H1 (cell line): ENCODE results near the gene CCDC102A. TPM values are rescaled to one million over a fixed set of nuclear protein-coding genes. Genes with fewer than 3 reads are reported as not detected.

ENCODE experiments used
- CTCF ChIA-PET: fragments of 300-600 bp; sonication (Branson Sonifier 250); formaldehyde crosslinking; loops from one replicate; lab custom pipeline; 2021; ENCODE audit not compliant: partially characterized antibody; lab: Charles Lee
- POLR2A ChIA-PET: fragments of 300-600 bp; sonication (Branson Sonifier 250); formaldehyde crosslinking; loops from one replicate; lab custom pipeline; 2021; ENCODE audit warnings: inconsistent platforms; ENCODE audit not compliant: partially characterized antibody; lab: Charles Lee
- DNase-seq, 2 experiments: peaks; one replicate each; pipeline versions ENCODE4 v3.0.0 to v3.0.0-alpha.2; 2010 to 2022; ENCODE audit warnings: low spot score in 2 of 2, low read depth in 1 of 2, mixed read lengths in 1 of 2
- FAIRE-seq: peaks from 2 replicates; lab custom pipeline; 2011; peaks lifted over from hg19 to GRCh38; lab: Jason Lieb, UNC
- H2AFZ ChIP-seq: 2 replicates; pipeline ENCODE4 v1.8.1; 2012; ENCODE audit warnings: low read length, inconsistent platforms
- H2AK5ac ChIP-seq: 2 replicates; pipeline ENCODE4 v1.6.1; 2013; ENCODE audit warnings: low read depth, low read length
- H2BK120ac ChIP-seq: replicated peaks from 2 replicates; pipeline ENCODE3; 2013; ENCODE audit warnings: low read depth, low read length, inconsistent platforms
- H2BK12ac ChIP-seq: 2 replicates; pipeline ENCODE4 v1.6.1; 2013; ENCODE audit warnings: low read depth, low read length
- H2BK15ac ChIP-seq: 2 replicates; pipeline ENCODE4 v1.6.1; 2013; ENCODE audit warnings: low read length
- H2BK20ac ChIP-seq: 2 replicates; pipeline ENCODE4 v1.6.1; 2013; ENCODE audit warnings: low read length
- H2BK5ac ChIP-seq: 2 replicates; pipeline ENCODE4 v1.6.1; 2013; ENCODE audit warnings: low read depth, low read length
- H3K14ac ChIP-seq: 2 replicates; pipeline ENCODE4 v1.6.1; 2013; ENCODE audit warnings: inconsistent platforms; ENCODE audit not compliant: insufficient read length
- H3K18ac ChIP-seq: 2 replicates; pipeline ENCODE4 v1.6.1; 2013; ENCODE audit warnings: low read length; ENCODE audit errors: extremely low read depth
- H3K23ac ChIP-seq: 2 replicates; pipeline ENCODE4 v1.6.1; 2013; ENCODE audit warnings: inconsistent platforms; ENCODE audit not compliant: insufficient read length
- H3K23me2 ChIP-seq: 2 replicates; pipeline ENCODE4 v1.6.1; 2013; ENCODE audit warnings: low read depth, low read length
- H3K27ac ChIP-seq: 2 replicates; pipeline ENCODE4 v1.6.1; 2011; ENCODE audit warnings: low read depth, low read length, inconsistent platforms
- H3K27me3 ChIP-seq, 4 experiments: replicated peaks in 1 of 4; 1 replicate in 1 of 4; 2 replicates in 3 of 4; pipeline versions ENCODE4 v1.6.1 to v1.8.1; 2011 to 2013; ENCODE audit warnings: low read length in 3 of 4, mild to moderate bottlenecking in 3 of 4, inconsistent platforms in 2 of 4, mixed read lengths in 2 of 4, moderate library complexity in 1 of 4; ENCODE audit not compliant: control insufficient read depth in 3 of 4, insufficient read depth in 3 of 4; ENCODE audit errors: extremely low read depth in 1 of 4
- H3K36me3 ChIP-seq, 4 experiments: 2 replicates each; pipeline versions ENCODE4 v1.6.1 to v1.8.1; 2011 to 2013; ENCODE audit warnings: mild to moderate bottlenecking in 4 of 4, low read length in 3 of 4, moderate library complexity in 2 of 4, control low read depth in 1 of 4, inconsistent platforms in 1 of 4; ENCODE audit not compliant: insufficient read depth in 4 of 4, control insufficient read depth in 2 of 4
- H3K4ac ChIP-seq: replicated peaks from 2 replicates; pipeline ENCODE3; 2013; ENCODE audit warnings: low read length, low read depth, mixed read lengths, inconsistent platforms; ENCODE audit not compliant: insufficient read length
- H3K4me1 ChIP-seq, 4 experiments: replicated peaks in 1 of 4; 1 replicate in 1 of 4; 2 replicates in 3 of 4; pipeline versions ENCODE4 v1.6.1 to v1.8.1; 2011 to 2013; ENCODE audit warnings: low read length in 3 of 4, inconsistent platforms in 2 of 4, mixed read lengths in 1 of 4; ENCODE audit not compliant: insufficient read depth in 4 of 4, control insufficient read depth in 3 of 4
- H3K4me2 ChIP-seq, 2 experiments: 2 replicates each; pipeline versions ENCODE4 v1.6.1 to v1.8.1; 2011 to 2013; ENCODE audit warnings: low read depth in 2 of 2, low read length in 2 of 2, control low read depth in 1 of 2, inconsistent platforms in 1 of 2, mild to moderate bottlenecking in 1 of 2; ENCODE audit not compliant: insufficient read depth in 1 of 2
- H3K4me3 ChIP-seq, 4 experiments: fragments of 200-600, 300-600 bp in 1 of 4; sonication (generic), shearing (Covaris generic), sonication (Bioruptor Twin) in 1 of 4; 2 replicates each; pipeline versions ENCODE4 v1.5.1 to v1.8.1; 2011 to 2016; ENCODE audit warnings: low read length in 4 of 4, low read depth in 3 of 4, control low read depth in 2 of 4, inconsistent platforms in 2 of 4, mild to moderate bottlenecking in 2 of 4, mixed read lengths in 1 of 4, moderate library complexity in 1 of 4; ENCODE audit not compliant: insufficient read depth in 2 of 4; ENCODE audit errors: extremely low read depth in 1 of 4
- H3K56ac ChIP-seq: replicated peaks from 2 replicates; pipeline ENCODE3; 2013; ENCODE audit warnings: low read depth, mild to moderate bottlenecking, mixed read lengths, low read length, inconsistent platforms; ENCODE audit not compliant: insufficient read length
- H3K79me1 ChIP-seq: 2 replicates; pipeline ENCODE4 v1.6.1; 2013; ENCODE audit warnings: low read depth, low read length, control low read depth
- H3K79me2 ChIP-seq, 2 experiments: 2 replicates each; pipeline versions ENCODE4 v1.6.1 to v1.8.1; 2012 to 2013; ENCODE audit warnings: low read length in 2 of 2, mild to moderate bottlenecking in 2 of 2, inconsistent platforms in 1 of 2; ENCODE audit not compliant: insufficient read depth in 2 of 2, control insufficient read depth in 1 of 2
- H3K9ac ChIP-seq, 4 experiments: replicated peaks in 1 of 4; 1 replicate in 1 of 4; 2 replicates in 3 of 4; pipeline versions ENCODE4 v1.6.1 to v1.8.1; 2011 to 2013; ENCODE audit warnings: low read depth in 3 of 4, low read length in 3 of 4, control low read depth in 2 of 4, mild to moderate bottlenecking in 2 of 4, moderate library complexity in 2 of 4, inconsistent platforms in 1 of 4; ENCODE audit errors: extremely low read depth in 1 of 4
- H3K9me3 ChIP-seq, 2 experiments: 2 replicates each; pipeline versions ENCODE4 v1.6.1 to v1.8.1; 2012 to 2013; ENCODE audit warnings: mild to moderate bottlenecking in 2 of 2, moderate library complexity in 2 of 2, control low read depth in 1 of 2, inconsistent platforms in 1 of 2, low read depth in 1 of 2, low read length in 1 of 2, mixed read lengths in 1 of 2; ENCODE audit not compliant: insufficient read depth in 2 of 2
- H4K20me1 ChIP-seq, 2 experiments: replicated peaks in 1 of 2; 2 replicates each; pipeline versions ENCODE3 to v1.8.1; 2011 to 2013; ENCODE audit warnings: inconsistent platforms in 2 of 2, low read length in 2 of 2, mild to moderate bottlenecking in 1 of 2; ENCODE audit not compliant: insufficient read depth in 2 of 2, control insufficient read depth in 1 of 2
- H4K5ac ChIP-seq: 2 replicates; pipeline ENCODE4 v1.6.1; 2013; ENCODE audit warnings: low read length, low read depth, mixed read lengths, inconsistent platforms; ENCODE audit not compliant: insufficient read length
- H4K8ac ChIP-seq: 2 replicates; pipeline ENCODE4 v1.8.0; 2013; ENCODE audit warnings: mild to moderate bottlenecking, moderate library complexity, low read length, inconsistent platforms; ENCODE audit not compliant: insufficient read depth; ENCODE audit errors: extremely low read depth
- H4K91ac ChIP-seq: replicated peaks from 2 replicates; pipeline ENCODE3; 2013; ENCODE audit warnings: low read length, mixed read lengths, inconsistent platforms; ENCODE audit not compliant: insufficient read length
- ASH2L ChIP-seq: fragments of 200-600, 300-600 bp; sonication (generic); IDR thresholded peaks from one replicate; pipeline ENCODE4 v1.7.1; 2017; ENCODE audit warnings: low read length
- BACH1 ChIP-seq: IDR thresholded peaks from 2 replicates; pipeline ENCODE4 v1.6.1; 2012; ENCODE audit warnings: low read length, improper control_type of control experiment
- BCL11A ChIP-seq, 2 experiments: IDR thresholded peaks; one replicate each; pipeline ENCODE4 v1.6.1; 2011; ENCODE audit warnings: low read depth in 2 of 2, low read length in 2 of 2, mild to moderate bottlenecking in 2 of 2
- CEBPB ChIP-seq: IDR thresholded peaks from 2 replicates; pipeline ENCODE4 v1.6.1; 2012; ENCODE audit warnings: low read depth, low read length
- CHD1 ChIP-seq: IDR thresholded peaks from 2 replicates; pipeline ENCODE4 v1.6.1; 2012; ENCODE audit warnings: low read depth, low read length, improper control_type of control experiment
- FOSL1 ChIP-seq: IDR thresholded peaks from 2 replicates; pipeline ENCODE4 v1.6.1; 2011; ENCODE audit warnings: mild to moderate bottlenecking, low read depth, low read length, moderate library complexity; ENCODE audit not compliant: insufficient read depth
- KDM1A ChIP-seq: fragments of 200-600, 300-600 bp; sonication (generic); IDR thresholded peaks from 2 replicates; pipeline ENCODE4 v1.7.1; 2016; ENCODE audit warnings: mild to moderate bottlenecking, low read length, borderline replicate concordance
- MAX ChIP-seq: IDR thresholded peaks from 2 replicates; pipeline ENCODE4 v1.6.1; 2012; ENCODE audit warnings: inconsistent platforms
- RAD21 ChIP-seq, 2 experiments: IDR thresholded peaks in 1 of 2; conservative IDR thresholded peaks in 1 of 2; 2 replicates each; pipeline ENCODE4 v1.6.1; 2011; ENCODE audit warnings: low read depth in 2 of 2, low read length in 2 of 2, improper control_type of control experiment in 1 of 2, inconsistent platforms in 1 of 2, mild to moderate bottlenecking in 1 of 2, moderate library complexity in 1 of 2
- RNF2 ChIP-seq: fragments of 200-900, 300-1000 bp; sonication (generic); IDR thresholded peaks from 2 replicates; pipeline ENCODE4 v1.7.1; 2016; ENCODE audit warnings: borderline replicate concordance, low read depth, mild to moderate bottlenecking, antibody characterized with exemption, low read length; ENCODE audit not compliant: poor library complexity, severe bottlenecking; ENCODE audit errors: missing control alignments
- SP1 ChIP-seq: IDR thresholded peaks from 2 replicates; pipeline ENCODE4 v1.6.1; 2011; ENCODE audit warnings: low read depth, low read length
- SRF ChIP-seq: IDR thresholded peaks from 2 replicates; pipeline ENCODE4 v1.6.1; 2011; ENCODE audit warnings: mild to moderate bottlenecking, low read depth, low read length, moderate library complexity
- TAF1 ChIP-seq: IDR thresholded peaks from 2 replicates; pipeline ENCODE4 v1.6.1; 2011; ENCODE audit warnings: mild to moderate bottlenecking, low read depth, low read length
- TAF7 ChIP-seq: optimal IDR thresholded peaks from 2 replicates; pipeline ENCODE3; 2011; ENCODE audit warnings: low read depth, mild to moderate bottlenecking, inconsistent platforms, low read length, moderate library complexity, borderline replicate concordance
- YY1 ChIP-seq: IDR thresholded peaks from 2 replicates; pipeline ENCODE4 v1.6.1; 2011; ENCODE audit warnings: low read depth, mild to moderate bottlenecking, low read length
- WGBS, 2 experiments: shearing (Covaris generic) in 1 of 2; methylation state at CpG; one replicate each; pipeline versions ENCODE4 v1.1.6 to v1.1.7; 2013 to 2015; ENCODE audit warnings: low lambda C conversion rate in 2 of 2, mixed read lengths in 2 of 2, inconsistent platforms in 1 of 2, low coverage in 1 of 2, missing lambda C conversion rate in 1 of 2; ENCODE audit not compliant: insufficient replicate concordance in 2 of 2, insufficient coverage in 1 of 2, insufficient read length in 1 of 2; ENCODE audit errors: extremely low coverage in 1 of 2, missing lambda C conversion rate in 1 of 2; 5-methylcytosine and 5-hydroxymethylcytosine counted together
- polyA plus RNA-seq, 7 experiments: library from polyadenylated mRNA; depleted of rRNA in 3 of 7; stranded (reverse) in 5 of 7; unstranded in 2 of 7; fragments of >200 nt in 5 of 7; fragments of 200-250 nt in 2 of 7; gene quantifications; 1 replicate in 5 of 7; 2 replicates in 1 of 7; 4 replicates in 1 of 7; pipeline versions ENCODE4 v1.2.1 to v1.2.3, GENCODE V29; 2011 to 2013; ENCODE audit warnings: missing spikeins in 2 of 7, mixed read lengths in 2 of 7
- total RNA-seq: library from RNA; stranded (reverse); fragmentation: NEBNext Ultra II Directional; extraction: Animal tissue kit (Norgen Biotek cat#: 25700); gene quantifications from 2 replicates; pipeline ENCODE4 v1.2.1, GENCODE V29; 2021

The CCDC102A gene
- total and polyA plus RNA-seq, 2 of the 8 experiments (the other 6 are each of a cell fraction or from before 2014, with no cell fraction given), result 4.0 to 7.5 TPM

- DNase-seq, result no peak
- Histone ChIP-seq H3K14ac (no peak overlapping the region), H4K91ac (no peak overlapping the region), H3K27ac (no peak overlapping the region), H2AFZ (no peak overlapping the region), H3K4me3 (no peak overlapping the region), H3K27me3 (peaks cover 0 to 1% (median 0%) of the 10 kb centered on the region in 4 experiments; a peak in 4 of 7 replicates), H3K79me1 (peaks cover 2% of the 10 kb centered on the region), H4K20me1 (no peaks in the 10 kb centered on the region), H3K23me2 (no peaks in the 10 kb centered on the region), H2BK120ac (no peak overlapping the region), H2BK15ac (no peak overlapping the region), H3K36me3 (no peaks in the 10 kb centered on the region), H3K4ac (no peak overlapping the region), H2BK12ac (no peak overlapping the region), H3K23ac (no peak overlapping the region), H3K56ac (no peak overlapping the region), H4K8ac (no peak overlapping the region), H3K4me2 (no peak overlapping the region), H3K9me3 (no peaks in the 10 kb centered on the region), H2AK5ac (no peak overlapping the region), H3K18ac (no peak overlapping the region), H4K5ac (no peak overlapping the region), H3K79me2 (no peaks in the 10 kb centered on the region), H3K4me1 (no peaks in the 10 kb centered on the region; a peak in 1 of 7 replicates), H3K9ac (no peak overlapping the region), H2BK5ac (no peak overlapping the region), H2BK20ac (no peak overlapping the region)
- CTCF ChIA-PET, result interaction anchor here (0.7 kb wide), 1 partner anchor 24 kb away, joined by 3 read pairs; no protein-coding TSS in a partner anchor
- 96% methylated on average over 4 of the region's 4 CpGs; no CpG with 5 or more reads in 1 of the 2 experiments for whole genome bisulfite sequencing, 2 experiments
- POLR2A ChIA-PET, result no interaction called here
- no peak for FAIRE-seq
- TF ChIP-seq BACH1, result no peak
- TF ChIP-seq FOSL1, result no peak
- TF ChIP-seq TAF1, result no peak
- no peak for TF ChIP-seq KDM1A
- no peak for TF ChIP-seq RNF2
- no peak for TF ChIP-seq MAX
- no peak for TF ChIP-seq TAF7
- TF ChIP-seq CEBPB, result no peak
- TF ChIP-seq SP1, result no peak
- TF ChIP-seq RAD21 (IDR thresholded peaks at IDR 0.05 in 1 of 2, conservative IDR thresholded peaks at IDR 0.05 in 1 of 2; ENCODE audit: low read depth in 2 of 2, low read length in 2 of 2), result no peak
- no peak for TF ChIP-seq ASH2L
- TF ChIP-seq YY1, result no peak
- TF ChIP-seq CHD1, result no peak
- TF ChIP-seq SRF, result no peak
- TF ChIP-seq BCL11A (IDR thresholded peaks at IDR 0.05; ENCODE audit: low read depth in 2 of 2, low read length in 2 of 2), result no peak
Observed at GRCh38 chr16:57548408-57548807, 12.0 kb upstream of the CCDC102A start.
